Measurements from ENCODE around the gene TP73.
"Not testable (repeated sequence)": the region's sequence is repeated elsewhere in the genome, so short reads cannot be mapped to it uniquely, and the experiment has no call there.

Gene TP73

DNA sequence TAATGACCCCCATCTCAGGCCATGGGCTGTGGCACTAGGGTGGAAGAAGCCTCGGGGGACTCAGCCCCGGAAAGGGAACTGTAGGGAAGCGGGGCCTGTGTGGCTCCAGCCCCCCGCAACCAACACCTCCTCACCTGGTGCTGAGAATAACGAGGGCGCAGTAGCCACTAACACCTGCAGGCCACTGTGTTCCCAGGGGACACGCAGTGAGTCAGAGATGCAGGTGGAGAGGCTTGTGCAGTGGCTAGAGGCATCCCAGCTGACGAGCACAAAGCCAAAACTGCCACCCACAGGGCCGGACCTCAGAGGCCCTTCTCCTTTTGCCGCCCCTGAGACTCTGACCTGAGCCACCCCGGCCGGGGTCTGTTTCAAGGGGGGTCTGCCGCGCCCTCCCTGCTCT lies 66.4 kb downstream of the TP73 start:
- DNase-seq (ENCODE audit: low spot score in 2 of 2) (no peak), ATAC-seq (no peak)
- peaks cover 13% of the 10 kb centered on the region for H3K4me1 Mint-ChIP-seq
- no peak overlapping the region for H3K27ac Mint-ChIP-seq
- no peak overlapping the region for H3K4me3 Mint-ChIP-seq
- peaks cover 4% of the 10 kb centered on the region for H3K36me3 Mint-ChIP-seq
- no peaks in the 10 kb centered on the region for H3K9me3 Mint-ChIP-seq

GRCh38 chr1:3721955-3722465 lies 69.7 kb downstream of the TP73 start:
- ATAC-seq (no peak), DNase-seq (ENCODE audit: low spot score in 2 of 2) (no peak)
- H3K36me3 Mint-ChIP-seq = peaks cover 9% of the 10 kb centered on the region
- no peaks in the 10 kb centered on the region for H3K9me3 Mint-ChIP-seq
- peaks cover 13% of the 10 kb centered on the region for H3K4me1 Mint-ChIP-seq
- peak overlapping the region; percentile 77 for H3K27ac Mint-ChIP-seq
- H3K4me3 Mint-ChIP-seq = no peak overlapping the region

DNA sequence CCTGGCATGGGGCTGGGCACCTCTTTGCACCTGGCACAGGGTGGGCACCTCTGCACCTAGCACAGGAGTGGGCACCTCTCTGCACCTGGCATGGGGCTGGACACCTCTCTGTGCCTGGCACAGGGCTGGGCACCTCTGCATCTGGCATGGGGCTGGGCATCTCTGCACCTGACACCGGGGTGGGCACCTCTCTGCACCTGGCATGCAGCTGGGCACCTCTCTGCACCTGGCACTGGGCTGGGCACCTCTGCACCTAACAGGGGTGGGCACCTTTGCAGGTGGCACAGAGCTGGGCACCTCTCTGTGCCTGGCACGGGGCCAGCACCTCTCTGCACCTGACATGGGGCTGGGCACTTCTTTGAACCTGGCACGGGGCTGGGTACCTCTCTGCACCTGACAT lies 70.5 kb downstream of the TP73 start:
- Mint-ChIP-seq H3K36me3 (peaks cover 9% of the 10 kb centered on the region), H3K27ac (no peak overlapping the region), H3K4me3 (no peak overlapping the region), H3K4me1 (peaks cover 13% of the 10 kb centered on the region), H3K9me3 (no peaks in the 10 kb centered on the region)
- ATAC-seq (no peak), DNase-seq (ENCODE audit: low spot score in 2 of 2) (no peak)

GRCh38 chr1:3724416-3725030 lies 72.2 kb downstream of the TP73 start:
- H3K36me3 Mint-ChIP-seq, H3K4me3 Mint-ChIP-seq, H3K27ac Mint-ChIP-seq, H3K9me3 Mint-ChIP-seq: not testable (repeated sequence)
- ATAC-seq (peak; percentile 55), DNase-seq (ENCODE audit: low spot score in 2 of 2) (peak; percentile 77 to 86)
- peaks cover 10% of the 10 kb centered on the region for H3K4me1 Mint-ChIP-seq

- ATAC-seq (no peak), DNase-seq (ENCODE audit: low spot score in 2 of 2) (no peak)
- H3K9me3 Mint-ChIP-seq = no peaks in the 10 kb centered on the region
- H3K4me3 Mint-ChIP-seq = no peak overlapping the region
- H3K36me3 Mint-ChIP-seq = peaks cover 5% of the 10 kb centered on the region
- H3K4me1 Mint-ChIP-seq = peaks cover 4% of the 10 kb centered on the region
- no peak overlapping the region for H3K27ac Mint-ChIP-seq
Observed at GRCh38 chr1:3725366-3725765, 73.0 kb downstream of the TP73 start.

DNA sequence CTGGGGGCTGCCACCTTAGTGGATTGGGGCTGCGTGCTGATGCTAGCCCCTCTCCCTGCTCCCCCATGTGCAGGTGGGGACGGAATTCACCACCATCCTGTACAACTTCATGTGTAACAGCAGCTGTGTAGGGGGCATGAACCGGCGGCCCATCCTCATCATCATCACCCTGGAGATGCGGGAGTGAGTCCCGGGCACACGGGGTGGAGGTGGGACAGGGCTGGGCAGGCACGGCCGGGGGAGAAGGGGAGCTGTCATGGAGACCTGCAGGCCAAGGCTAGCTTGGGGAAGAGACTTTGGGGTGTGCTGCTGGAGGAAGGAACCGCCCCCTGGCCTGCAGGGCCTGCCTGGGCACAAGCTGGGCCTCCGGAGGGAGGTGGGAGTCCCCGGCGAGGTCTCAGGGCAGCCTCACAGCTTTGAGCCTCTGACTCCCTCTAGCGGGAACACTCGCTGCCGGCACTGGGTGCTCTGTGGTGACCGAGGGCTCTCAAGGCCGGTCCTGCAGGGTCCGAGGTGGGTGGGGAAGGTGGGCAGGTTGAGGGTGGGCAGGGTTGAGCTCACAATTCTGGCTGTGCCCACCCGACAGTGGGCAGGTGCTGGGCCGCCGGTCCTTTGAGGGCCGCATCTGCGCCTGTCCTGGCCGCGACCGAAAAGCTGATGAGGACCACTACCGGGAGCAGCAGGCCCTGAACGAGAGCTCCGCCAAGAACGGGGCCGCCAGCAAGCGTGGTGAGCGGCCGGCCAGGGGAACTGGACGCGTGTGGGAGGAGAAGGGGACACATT lies 74.9 kb downstream of the TP73 start:
- H3K9me3 Mint-ChIP-seq = no peaks in the 10 kb centered on the region
- H3K27ac Mint-ChIP-seq = no peak overlapping the region
- peaks cover 5% of the 10 kb centered on the region for H3K36me3 Mint-ChIP-seq
- H3K4me3 Mint-ChIP-seq = no peak overlapping the region
- ATAC-seq = peak; percentile 39
- H3K4me1 Mint-ChIP-seq = no peaks in the 10 kb centered on the region
- no peak for DNase-seq (ENCODE audit: low spot score in 2 of 2)

- no peak for DNase-seq (ENCODE audit: low spot score in 2 of 2)
- H3K4me1 Mint-ChIP-seq = no peaks in the 10 kb centered on the region
- no peak overlapping the region for H3K27ac Mint-ChIP-seq
- H3K4me3 Mint-ChIP-seq = no peak overlapping the region
- no peaks in the 10 kb centered on the region for H3K9me3 Mint-ChIP-seq
- peaks cover 5% of the 10 kb centered on the region for H3K36me3 Mint-ChIP-seq
- ATAC-seq = no peak
Observed at GRCh38 chr1:3727825-3728776, 75.8 kb downstream of the TP73 start.

GRCh38 chr1:3729594-3730542 lies 77.6 kb downstream of the TP73 start:
- no peak overlapping the region for H3K4me3 Mint-ChIP-seq
- H3K4me1 Mint-ChIP-seq = no peaks in the 10 kb centered on the region
- H3K27ac Mint-ChIP-seq = no peak overlapping the region
- no peak for DNase-seq (ENCODE audit: low spot score in 2 of 2)
- ATAC-seq = peak; percentile 14
- H3K9me3 Mint-ChIP-seq = no peaks in the 10 kb centered on the region
- no peaks in the 10 kb centered on the region for H3K36me3 Mint-ChIP-seq

DNA sequence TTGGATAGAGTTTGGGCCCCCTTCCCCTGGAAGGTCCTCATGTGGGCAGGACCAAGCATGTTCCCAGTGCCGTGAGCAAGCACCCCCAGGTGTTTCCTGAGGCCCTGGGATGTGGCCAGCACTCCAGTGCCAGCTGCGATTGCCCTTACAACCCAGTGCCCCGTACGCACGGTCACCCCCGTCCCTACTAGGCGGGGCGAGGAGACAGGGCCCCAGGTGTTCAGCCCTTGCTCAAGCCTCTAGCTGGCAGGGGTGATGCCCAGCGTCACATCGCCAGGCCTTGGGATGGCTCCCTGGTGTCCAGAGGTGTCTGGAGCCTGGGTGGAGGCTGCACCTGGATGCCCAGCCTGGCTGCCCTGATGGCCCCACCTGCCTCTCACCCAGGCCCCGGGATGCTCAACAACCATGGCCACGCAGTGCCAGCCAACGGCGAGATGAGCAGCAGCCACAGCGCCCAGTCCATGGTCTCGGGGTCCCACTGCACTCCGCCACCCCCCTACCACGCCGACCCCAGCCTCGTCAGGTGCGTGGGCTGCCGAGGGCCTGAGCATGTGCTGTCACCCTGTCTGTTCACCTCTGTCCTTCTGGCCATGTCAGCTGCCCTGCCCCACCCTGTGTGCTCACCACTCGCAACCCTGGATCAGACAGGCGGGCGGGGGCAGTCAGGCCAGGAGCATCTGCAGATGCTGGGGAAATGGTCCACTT lies 78.4 kb downstream of the TP73 start:
- H3K36me3 Mint-ChIP-seq = no peaks in the 10 kb centered on the region
- DNase-seq (ENCODE audit: low spot score in 2 of 2) = no peak
- no peak overlapping the region for H3K27ac Mint-ChIP-seq
- H3K4me1 Mint-ChIP-seq = no peaks in the 10 kb centered on the region
- no peak for ATAC-seq
- no peak overlapping the region for H3K4me3 Mint-ChIP-seq
- H3K9me3 Mint-ChIP-seq = no peaks in the 10 kb centered on the region

GRCh38 chr1:3731583-3732433 lies 79.5 kb downstream of the TP73 start:
- ATAC-seq (no peak), DNase-seq (ENCODE audit: low spot score in 2 of 2) (no peak)
- H3K4me3 Mint-ChIP-seq = no peak overlapping the region
- H3K9me3 Mint-ChIP-seq = no peaks in the 10 kb centered on the region
- no peak overlapping the region for H3K27ac Mint-ChIP-seq
- peaks cover 11% of the 10 kb centered on the region for H3K36me3 Mint-ChIP-seq
- no peaks in the 10 kb centered on the region for H3K4me1 Mint-ChIP-seq

DNA sequence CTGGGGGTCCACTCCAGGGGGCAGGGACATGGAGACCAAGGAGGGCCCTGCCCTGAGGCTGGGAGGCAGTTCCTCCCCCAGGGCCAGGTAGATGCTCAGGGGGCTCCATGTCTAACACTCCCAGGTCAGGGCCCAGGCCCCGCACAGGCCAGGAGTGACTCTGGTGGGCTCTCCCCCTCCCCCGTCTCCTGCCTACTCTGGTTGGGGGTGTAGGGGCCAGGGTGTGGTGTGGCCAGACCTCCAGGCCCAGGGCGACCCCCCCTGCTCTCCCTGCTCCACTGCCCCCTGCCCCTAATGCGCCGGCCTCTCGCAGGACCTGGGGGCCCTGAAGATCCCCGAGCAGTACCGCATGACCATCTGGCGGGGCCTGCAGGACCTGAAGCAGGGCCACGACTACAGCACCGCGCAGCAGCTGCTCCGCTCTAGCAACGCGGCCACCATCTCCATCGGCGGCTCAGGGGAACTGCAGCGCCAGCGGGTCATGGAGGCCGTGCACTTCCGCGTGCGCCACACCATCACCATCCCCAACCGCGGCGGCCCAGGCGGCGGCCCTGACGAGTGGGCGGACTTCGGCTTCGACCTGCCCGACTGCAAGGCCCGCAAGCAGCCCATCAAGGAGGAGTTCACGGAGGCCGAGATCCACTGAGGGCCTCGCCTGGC lies 80.2 kb downstream of the TP73 start:
- Mint-ChIP-seq H3K4me3 (no peak overlapping the region), H3K4me1 (no peaks in the 10 kb centered on the region), H3K9me3 (no peaks in the 10 kb centered on the region), H3K27ac (no peak overlapping the region), H3K36me3 (peaks cover 19% of the 10 kb centered on the region)
- DNase-seq (ENCODE audit: low spot score in 2 of 2) = no peak
- no peak for ATAC-seq

GRCh38 chr1:3733094-3733882 lies 81.0 kb downstream of the TP73 start:
- DNase-seq (ENCODE audit: low spot score in 2 of 2) = no peak
- Mint-ChIP-seq H3K27ac (no peak overlapping the region), H3K36me3 (peaks cover 22% of the 10 kb centered on the region), H3K4me3 (no peak overlapping the region), H3K4me1 (no peaks in the 10 kb centered on the region), H3K9me3 (no peaks in the 10 kb centered on the region)
- ATAC-seq = no peak
